ENCODE data around the gene ARID3A.

DNA sequence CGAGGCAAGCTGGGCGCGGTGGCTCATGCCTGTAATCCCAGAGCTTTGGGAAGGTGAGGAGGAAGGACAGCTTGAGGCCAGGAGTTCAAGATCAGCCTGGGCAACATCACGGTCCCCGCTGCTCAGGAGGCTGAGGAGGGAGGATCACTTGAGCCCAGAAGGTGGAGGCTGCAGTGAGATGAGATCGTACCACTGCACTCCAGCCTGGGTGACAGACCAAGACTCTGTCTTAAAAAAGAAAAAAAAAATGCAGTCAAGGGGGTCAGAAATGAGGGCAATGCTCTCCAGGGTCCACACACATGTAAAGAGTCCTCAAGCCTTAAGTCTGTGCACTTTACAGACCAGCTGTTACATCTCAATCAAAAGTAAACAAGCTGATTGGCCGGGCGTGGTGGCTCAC, 21.3 kb upstream of the ARID3A start:
- TF ChIP-seq, protein P1, sequence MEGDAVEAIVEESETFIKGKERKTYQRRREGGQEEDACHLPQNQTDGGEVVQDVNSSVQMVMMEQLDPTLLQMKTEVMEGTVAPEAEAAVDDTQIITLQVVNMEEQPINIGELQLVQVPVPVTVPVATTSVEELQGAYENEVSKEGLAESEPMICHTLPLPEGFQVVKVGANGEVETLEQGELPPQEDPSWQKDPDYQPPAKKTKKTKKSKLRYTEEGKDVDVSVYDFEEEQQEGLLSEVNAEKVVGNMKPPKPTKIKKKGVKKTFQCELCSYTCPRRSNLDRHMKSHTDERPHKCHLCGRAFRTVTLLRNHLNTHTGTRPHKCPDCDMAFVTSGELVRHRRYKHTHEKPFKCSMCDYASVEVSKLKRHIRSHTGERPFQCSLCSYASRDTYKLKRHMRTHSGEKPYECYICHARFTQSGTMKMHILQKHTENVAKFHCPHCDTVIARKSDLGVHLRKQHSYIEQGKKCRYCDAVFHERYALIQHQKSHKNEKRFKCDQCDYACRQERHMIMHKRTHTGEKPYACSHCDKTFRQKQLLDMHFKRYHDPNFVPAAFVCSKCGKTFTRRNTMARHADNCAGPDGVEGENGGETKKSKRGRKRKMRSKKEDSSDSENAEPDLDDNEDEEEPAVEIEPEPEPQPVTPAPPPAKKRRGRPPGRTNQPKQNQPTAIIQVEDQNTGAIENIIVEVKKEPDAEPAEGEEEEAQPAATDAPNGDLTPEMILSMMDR (IDR thresholded peaks at IDR 0.05 in 4 of 5, conservative IDR thresholded peaks at IDR 0.05 in 1 of 5), result no peak
- TF ChIP-seq POLR2A (IDR thresholded peaks at IDR 0.05), result no peak

Measured in gastrocnemius medialis (tissue), 4 donors.